HG03196 (cell line): Measurements from ENCODE around the gene FOXS1.

Experiments used
- ATAC-seq: cut with Tn5 transposase; IDR thresholded peaks from one replicate; pipeline ENCODE4 v1.9.1; 2021; ENCODE audit not compliant: unreplicated experiment

FOXS1 gene

DNA sequence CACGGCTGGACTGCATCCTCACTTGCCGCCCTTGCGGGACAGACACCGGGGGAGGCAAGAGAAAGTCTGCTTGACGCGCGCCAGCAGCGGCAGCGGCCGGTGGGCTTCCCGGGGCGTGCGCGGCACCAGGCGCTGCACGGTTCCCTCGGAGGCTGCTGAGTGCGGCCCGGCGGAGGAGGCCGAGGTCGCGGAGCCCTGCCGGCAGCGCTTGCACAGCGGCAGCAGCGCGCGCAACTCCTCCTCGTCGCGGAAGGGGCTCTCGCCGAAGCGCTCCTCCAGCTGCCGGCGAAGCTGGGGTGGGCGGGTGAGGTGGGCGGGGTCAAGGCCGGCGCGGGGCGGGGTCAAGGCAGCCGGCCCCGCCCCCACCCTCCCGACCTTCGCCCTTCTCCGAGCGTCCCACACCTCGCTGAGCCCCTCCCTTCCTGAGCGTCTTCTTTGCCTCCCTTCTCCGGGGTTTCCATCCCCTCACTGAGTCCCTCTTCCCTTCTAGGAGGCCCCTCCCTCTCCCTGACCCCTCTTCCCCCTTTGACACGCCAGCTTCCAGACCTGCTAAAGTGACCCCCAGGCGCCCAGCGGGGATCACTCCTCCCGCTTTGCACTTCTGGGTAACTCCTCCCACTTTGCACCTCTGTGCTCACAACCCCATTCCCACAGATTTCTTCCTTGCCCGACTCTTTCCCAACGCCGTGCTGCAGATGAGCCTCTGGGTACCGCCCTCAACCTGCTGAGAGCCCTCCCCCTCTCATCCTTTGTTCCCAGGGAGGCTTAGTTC lies 16.2 kb upstream of the FOXS1 start:
- ATAC-seq, result no peak

DNA sequence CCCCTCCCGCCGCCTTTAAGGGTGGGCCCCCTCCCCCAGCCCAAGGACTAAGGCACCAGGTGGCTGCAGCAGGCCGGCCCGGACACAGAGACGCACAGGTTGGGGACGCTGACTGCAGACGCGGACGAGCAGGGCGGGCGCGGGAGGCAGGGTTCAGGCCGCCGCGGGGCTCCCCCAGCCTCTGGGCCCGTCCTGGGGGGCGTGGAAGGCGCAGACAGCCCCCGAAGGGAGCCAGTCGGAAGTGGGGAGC lies 15.7 kb upstream of the FOXS1 start:
- no peak for ATAC-seq

DNA sequence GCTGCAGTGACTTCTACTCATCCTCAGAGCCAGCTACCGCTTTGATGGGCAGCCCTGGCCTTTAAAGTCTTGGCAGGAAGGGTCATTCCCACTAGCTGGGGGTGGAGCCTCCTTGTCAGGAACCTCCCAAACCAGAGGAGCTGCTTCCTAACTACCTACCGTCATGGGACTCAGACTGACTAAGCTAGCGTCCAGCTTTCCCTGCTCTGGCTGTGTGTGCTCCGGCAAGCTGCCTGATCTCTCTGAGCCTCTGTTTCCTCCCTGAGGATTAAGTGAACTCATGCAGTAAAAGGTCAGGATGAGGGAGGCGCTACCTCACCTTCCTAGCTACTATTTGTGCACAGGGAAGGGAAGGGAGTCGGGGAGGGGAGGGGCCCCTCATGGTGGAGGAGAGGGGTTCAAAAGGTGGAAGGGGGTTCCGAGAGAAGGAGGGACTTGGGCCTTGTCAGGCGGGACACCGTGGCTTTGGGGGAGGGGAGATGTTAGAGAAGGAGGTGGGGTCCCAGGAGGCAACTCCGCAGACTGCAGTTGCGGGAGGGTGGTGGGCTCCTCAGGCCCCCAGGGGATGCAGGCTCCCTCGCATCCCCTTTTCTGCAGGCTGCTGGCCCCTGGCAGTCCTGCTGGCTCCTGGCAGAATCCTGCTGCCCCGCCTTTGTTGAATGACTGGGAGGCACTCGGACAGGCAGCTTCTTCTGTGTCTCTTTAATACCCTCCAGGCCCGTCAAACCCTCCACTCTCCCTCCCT lies 15.2 kb upstream of the FOXS1 start:
- no peak for ATAC-seq

DNA sequence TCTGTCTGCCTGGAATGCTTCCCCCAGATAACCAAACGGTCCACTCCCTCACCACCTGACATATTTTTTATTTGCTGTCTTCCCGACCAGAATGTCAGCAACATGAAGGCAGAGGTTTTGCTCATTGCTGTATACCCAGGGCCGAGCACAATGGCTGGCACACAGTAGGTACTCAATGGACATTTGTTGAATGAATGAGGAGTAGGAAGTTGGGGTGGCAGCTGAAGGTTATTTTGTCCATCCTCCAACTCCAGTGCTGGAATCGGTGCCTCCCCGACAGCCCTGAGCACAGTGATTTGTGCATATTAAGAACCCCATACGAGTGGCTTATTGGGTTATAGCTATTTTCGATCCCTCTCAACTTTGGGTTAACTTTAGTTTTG lies 14.6 kb upstream of the FOXS1 start:
- ATAC-seq, result no peak

DNA sequence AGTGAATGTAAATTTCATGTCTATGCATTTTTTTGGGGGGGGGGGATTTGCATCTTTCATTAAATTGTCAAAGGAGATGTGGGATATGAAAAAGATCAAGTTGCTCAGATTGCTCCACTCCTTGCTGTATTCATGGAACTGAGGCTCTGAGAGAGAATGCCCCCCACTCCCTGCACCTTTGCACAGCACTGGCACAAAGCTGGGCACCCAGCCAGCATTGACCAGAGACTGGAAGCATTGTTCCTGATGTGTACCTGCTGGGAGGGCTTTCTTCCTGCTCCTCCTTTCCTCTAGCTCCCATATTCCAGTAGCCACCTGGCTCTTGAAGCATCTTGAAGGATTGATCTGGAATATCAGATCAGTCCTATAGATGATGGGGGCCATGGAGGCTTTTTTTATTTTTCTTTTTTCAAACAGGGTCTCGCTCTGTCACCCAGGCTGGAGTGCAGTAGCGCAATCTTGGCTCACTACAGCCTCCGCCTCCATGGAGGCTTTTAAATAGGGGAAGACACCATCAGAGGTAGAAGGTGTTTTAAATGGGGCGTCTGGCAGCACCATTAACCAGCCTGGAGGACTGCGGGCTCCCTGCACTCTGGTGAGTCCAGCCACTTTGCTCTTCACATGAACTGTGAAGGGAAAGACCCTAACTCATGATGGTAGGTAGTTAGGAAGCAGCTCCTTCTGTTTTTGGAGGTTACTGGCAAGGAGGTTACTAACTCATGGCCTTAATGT lies 14.0 kb upstream of the FOXS1 start:
- ATAC-seq, result no peak

DNA sequence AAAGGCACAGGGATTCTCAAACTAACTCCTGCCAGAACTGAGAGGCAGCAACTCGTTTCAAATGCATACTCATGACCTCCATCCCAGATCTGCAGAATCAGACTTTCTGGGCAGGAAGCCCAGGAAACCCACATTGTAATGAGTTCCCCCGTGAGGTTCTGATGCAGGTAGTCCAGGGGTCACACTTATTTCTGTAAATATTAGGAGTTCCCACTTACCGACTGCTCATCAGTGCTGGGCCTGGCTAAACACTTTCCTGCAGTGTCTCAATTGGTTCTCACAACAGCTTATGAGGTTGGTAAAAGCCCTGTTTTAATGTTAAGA lies 13.3 kb upstream of the FOXS1 start:
- ATAC-seq, result no peak

DNA sequence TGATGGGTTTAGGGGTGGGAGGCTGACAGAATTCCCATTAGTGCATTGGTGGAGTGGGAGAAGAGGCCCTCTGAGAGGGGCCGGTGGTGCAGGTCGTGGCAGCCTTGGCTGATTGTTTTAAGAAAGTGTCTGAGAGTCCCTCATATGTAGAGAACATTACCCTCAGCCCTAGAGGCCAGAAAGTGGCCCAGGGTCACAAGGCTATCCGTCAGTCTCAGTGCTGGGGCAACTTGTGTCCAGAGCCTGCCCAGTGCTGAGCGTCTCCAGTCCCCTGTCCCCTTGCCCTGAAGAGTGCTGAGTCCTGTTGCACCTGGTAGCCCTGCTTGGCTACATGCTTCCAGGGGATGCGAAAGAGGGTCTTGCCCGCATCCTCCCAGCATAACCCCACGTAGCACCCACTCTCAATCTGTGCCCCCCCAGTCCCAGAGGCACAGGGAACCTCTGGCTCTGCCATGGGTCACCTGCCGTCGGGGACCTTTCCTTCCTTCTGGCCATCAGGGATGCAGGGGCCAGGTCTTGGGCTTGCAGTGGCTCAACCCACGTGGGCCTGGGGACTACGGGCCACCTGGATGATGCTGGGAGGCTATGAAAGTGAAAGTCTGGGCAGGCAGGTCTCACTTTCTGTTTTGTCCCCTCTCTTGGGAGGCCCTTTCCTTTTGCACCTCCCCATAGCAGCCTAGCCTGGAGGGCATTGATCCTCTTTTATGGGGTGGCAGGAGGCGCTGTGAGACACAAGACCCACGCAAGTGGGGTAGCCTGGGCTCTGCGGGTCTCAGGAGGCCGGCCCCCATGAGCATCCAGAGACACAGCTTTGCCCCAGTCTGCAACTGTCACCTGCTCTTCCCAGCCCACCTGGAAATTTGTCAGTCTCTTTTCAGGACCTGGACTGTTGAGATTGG lies 12.7 kb upstream of the FOXS1 start:
- ATAC-seq, result no peak

DNA sequence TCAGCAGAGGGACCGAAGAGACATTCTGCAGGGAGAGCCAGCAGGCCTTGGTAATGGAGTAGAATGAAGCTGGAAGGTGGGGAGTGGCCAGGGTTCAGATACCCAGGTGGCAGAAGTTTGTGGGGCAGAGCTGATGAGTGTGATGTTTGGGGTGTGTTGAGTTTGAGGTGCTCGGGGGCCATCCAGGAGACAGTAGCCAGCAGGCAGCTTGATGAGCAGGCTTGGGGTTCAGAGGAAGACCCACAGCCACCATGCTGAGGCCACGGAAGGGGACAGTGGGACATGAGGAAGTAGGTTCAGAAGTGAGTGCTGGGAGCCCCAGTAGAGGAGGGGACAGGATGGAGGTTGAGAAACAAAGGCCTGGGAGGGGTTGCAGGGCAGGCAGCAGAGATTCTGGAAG lies 11.1 kb upstream of the FOXS1 start:
- ATAC-seq, result no peak

DNA sequence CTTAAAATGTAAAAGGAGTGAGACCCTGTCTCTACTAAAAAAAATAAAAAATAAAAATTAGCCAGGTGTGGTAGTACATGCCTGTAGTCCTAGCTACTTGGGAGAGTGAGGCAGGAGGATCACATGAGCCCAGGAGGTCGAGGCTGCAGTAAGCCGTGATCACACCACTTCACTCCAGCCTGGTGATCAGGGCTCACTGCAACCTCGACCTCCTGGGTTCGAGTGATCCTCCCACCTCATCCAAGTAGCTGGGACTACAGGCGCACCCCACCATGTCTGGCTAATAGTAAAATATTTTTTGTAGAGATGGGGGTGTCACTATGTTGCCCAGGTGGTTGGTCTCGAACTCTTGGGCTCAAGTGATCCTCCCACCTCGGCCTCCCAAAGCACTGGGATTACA lies 8.1 kb upstream of the FOXS1 start:
- ATAC-seq, result no peak

DNA sequence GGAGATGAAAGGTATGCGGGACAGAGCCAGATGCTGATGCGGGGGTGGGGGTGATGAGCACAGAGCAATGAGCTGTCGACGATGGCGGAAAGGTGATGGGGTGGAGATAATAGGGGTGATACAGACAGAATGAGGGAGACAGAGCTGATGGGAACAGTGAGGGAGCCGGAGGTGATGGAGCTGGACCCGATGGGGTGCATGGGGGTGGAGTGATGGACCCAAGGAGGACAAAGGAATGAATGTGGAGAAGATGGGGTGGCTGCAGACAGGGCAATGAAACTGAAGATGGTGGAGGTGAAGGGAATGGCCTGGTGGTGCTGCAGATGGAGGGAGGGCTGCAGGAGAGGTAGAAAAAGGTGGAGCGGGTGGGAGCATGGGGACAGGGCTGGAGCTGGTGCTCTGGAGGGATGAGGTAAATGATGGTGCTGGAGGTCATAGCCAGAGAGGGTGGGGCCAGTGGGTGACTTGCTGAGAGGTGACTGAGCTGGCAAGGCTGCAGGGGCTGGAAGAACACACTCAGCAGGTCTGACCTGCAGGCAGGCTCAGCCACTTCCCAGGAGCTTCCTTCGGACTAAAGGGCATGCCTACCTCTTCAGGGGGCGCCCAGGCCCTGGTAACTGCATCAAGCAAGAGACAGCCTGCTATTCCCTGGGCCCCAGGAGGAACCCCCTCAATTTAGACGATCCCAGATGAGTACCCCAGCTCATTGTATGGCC lies 6.0 kb upstream of the FOXS1 start:
- ATAC-seq, result no peak

DNA sequence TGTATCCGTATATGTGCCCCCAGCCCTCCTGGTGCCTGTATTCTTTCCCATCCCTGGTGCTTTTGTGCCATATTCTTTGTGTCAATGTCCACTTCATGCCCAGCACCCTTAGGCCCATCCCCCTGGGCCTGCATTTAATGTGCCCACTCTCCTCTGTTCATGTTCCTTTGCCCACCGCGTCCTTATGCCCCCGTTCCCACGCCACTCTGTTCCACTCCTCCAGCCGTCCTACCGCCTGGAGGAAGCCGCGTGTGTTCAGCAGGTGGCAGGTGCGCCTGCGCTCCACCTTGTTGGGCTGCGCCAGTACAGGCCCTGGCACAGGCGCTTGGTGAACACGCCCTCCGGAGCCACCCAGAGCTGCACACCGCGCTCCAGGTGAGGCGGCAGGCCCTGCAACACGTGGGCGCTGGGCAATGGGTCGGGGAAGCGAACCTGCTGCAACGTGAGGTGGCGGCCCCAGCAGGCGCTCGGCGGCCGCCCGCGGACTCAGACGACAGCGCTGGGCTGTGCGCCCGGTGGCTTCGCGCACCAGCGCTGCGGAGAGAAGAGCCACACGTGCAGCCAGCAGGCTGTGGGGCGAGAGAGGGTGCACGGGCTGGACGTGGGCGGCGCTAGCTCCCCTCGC lies 4.0 kb upstream of the FOXS1 start:
- no peak for ATAC-seq

DNA sequence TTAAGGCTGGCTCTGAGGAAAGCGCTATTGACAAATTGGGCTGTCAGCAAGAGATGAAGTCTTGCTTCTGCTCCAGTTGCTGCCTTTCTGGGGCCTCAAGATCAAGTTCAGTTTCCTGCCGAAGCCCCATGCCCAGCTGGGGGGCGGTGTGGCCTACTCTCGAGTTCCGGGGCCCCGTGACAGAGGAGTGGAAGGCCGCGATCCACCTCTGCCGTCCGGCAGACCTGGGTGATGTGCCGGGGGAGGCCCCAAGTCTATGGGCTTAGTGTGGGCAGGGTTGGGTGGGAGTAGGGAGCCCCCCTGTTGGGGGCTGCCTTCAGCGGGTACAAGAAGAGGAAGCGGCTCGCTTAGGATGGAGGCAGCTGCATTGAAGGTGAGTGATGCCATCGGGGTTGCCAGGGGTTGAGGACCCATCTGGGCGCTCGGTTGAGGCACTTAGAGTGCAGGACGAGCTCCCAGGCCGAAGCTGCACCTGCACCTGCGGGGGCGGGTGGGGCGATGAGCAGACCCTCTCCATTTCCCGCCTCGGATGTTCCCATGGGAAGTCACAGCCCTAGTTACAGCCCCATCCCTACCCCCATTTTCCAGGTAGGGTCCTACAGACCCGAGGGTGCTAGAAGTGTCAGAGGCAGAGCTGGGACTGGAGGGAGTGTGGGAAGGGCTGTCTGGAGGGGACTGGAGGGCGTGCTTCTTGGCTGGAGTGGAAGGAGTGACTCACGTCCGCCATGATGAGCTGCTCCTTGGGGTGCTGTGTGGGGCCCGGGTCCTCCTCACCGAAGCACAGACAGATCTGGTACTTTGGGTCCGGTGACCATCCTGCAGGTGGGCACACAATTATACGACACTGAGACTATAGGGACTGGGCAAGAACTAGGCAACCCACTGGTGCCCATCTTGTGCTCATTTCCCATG lies 2.9 kb upstream of the FOXS1 start:
- ATAC-seq, result no peak

DNA sequence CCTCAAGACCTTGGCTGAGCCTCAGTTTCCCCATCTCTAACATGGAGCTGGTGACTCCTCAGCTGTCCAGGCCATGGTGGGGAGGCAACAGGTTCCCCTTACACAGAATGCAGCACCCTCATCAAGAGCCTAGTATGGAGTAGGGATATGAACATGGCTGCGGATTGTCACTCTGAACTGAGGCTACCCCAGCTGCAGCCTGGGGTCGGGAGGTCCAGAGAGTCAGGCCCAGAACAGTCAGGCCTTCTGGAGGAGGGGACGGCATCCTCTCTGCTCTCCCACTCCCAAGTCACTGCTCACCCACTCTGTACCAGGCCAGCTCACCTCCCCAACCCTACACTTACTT lies 1.4 kb upstream of the FOXS1 start:
- no peak for ATAC-seq

DNA sequence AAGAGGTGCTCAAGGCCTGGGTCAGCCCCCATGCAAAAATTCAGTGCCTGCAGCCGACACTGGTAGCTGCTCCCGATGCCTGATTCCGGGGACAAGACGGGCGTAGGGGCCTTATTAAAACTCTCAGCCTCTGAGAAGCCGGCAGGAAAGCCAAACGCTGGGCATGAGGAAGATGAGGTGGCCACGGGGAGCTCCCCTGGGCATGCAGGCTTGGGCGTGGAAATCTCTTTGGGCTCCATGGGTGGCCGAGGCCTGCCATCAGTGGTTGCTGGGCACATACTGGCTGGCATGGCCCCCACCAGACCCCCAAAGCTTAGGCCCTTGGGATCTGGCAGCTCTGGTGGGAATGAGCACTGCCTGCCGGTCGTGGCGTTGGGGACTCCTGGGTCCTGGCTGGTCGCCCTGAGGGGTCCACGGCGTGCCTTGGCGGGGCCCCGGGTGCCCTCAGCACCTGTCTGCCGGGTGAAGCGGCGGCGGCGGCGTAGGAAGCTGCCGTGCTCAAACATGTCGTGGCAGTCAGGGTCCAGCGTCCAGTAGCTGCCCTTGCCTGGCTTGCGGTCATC lies 586 bp downstream of the FOXS1 start:
- no peak for ATAC-seq

DNA sequence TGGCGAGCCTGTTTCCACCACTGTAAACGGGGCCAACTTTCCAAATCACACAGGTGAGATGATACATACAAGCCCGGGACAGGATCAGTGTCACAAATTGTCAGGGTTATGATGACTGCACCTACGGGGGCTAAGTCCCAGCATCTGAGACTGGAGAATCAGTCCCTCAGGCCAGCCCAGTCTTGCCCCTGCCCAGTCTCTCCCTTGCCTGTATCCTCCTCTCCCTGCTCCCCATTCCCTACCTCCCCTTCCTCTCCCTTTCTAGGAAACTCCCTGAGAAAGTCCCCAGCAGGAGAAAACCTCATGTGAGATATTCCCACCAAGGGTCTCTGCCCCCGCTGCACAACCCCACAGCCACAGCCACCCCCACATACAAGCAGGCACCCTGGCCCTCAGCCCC lies 1.5 kb downstream of the FOXS1 start:
- no peak for ATAC-seq

DNA sequence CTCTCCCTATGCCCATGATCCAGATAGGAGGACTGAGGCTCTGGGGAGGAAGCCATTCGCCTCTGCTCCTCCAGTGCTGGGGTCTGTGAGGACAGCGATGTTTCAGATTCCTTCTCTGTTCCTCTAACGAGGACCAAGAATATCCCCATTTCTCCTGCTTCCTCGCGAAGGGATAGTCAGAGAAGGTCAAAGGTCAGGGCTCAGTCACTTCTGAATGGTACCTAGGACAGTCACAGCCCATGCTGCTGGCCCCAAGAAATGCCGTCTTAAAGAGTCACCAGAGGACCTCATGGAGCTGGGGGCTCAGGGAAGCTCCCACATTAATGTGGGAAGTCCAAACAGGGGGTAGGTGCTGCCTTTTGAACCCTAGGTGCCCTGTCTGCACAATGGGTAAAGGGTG lies 2.1 kb downstream of the FOXS1 start:
- ATAC-seq, result no peak

DNA sequence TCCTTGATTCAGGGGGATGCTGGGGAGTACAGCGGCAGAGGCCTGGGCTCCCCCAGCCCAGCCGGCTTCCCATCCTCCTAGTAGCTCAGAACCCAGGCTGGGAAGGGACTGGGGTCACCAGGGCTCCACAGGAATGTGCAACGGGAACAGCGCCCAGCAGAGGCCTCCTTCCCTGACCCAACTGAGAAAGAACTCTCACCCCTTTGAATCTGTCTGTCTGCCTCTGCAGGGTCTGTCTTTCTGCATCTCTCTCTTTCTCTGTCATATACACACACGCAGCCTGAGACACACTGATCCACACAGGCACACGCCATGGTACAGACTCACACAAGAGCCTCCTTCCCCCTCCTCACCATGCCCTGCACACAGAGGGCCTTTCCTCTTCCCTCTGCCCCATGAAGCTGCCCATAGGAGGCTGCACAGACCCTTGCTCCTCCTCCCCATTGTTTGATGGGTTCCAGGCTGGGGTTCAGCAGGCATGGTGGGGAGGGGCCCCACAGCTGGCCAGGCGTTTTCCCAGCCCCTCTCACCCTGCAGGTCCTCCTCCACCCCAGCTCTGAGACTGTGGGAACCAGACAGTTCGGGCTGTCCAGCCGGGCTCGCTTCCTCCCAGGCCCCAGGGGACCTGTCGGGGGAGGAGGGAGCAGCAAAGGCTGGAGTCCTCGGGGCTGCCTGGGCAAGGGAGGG lies 2.8 kb downstream of the FOXS1 start:
- no peak for ATAC-seq

DNA sequence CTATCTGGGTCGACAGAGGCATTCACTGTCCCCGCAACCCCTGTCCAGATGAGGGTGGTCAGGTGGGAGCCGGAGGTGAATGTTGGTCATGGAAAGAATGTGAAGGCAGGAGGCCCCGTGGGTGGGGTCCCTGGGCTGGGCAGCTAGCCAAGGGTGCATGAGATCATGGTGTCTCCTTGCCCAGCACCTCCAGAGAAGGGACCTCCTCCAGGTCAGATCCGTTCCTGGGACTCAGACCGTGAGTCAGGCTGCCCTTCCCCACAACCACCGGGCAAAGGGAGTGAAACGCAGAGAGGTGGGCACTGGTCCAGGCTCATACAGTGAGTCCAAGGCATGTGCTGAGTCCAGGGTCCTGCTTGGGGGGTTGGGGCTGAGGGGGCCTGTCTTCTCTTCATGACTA lies 3.5 kb downstream of the FOXS1 start:
- ATAC-seq, result no peak
